ENCODE results near the gene MTUS2. TPM values are rescaled to one million over a fixed set of nuclear protein-coding genes. Genes with fewer than 3 reads are reported as not detected.

Gene MTUS2
- total RNA-seq, 1 donor from 2014 or later = 0.41 TPM

GRCh38 chr13:29529754-29530153 lies 709.6 kb downstream of the MTUS2 start:
- no peak overlapping the region for H3K4me3 ChIP-seq
- H3K9me3 ChIP-seq = no peaks in the 10 kb centered on the region
- no peak for ATAC-seq
- no peaks in the 10 kb centered on the region for H3K4me1 ChIP-seq
- H3K36me3 ChIP-seq = peaks cover 18% of the 10 kb centered on the region
- no peaks in the 10 kb centered on the region for H3K27me3 ChIP-seq
- intact Hi-C loops (cut with DNase I) = no loop called here
- DNase-seq = no peak
- TF ChIP-seq, protein P1, sequence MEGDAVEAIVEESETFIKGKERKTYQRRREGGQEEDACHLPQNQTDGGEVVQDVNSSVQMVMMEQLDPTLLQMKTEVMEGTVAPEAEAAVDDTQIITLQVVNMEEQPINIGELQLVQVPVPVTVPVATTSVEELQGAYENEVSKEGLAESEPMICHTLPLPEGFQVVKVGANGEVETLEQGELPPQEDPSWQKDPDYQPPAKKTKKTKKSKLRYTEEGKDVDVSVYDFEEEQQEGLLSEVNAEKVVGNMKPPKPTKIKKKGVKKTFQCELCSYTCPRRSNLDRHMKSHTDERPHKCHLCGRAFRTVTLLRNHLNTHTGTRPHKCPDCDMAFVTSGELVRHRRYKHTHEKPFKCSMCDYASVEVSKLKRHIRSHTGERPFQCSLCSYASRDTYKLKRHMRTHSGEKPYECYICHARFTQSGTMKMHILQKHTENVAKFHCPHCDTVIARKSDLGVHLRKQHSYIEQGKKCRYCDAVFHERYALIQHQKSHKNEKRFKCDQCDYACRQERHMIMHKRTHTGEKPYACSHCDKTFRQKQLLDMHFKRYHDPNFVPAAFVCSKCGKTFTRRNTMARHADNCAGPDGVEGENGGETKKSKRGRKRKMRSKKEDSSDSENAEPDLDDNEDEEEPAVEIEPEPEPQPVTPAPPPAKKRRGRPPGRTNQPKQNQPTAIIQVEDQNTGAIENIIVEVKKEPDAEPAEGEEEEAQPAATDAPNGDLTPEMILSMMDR (IDR thresholded peaks at IDR 0.05) = no peak
- no peak overlapping the region for H3K27ac ChIP-seq

DNA sequence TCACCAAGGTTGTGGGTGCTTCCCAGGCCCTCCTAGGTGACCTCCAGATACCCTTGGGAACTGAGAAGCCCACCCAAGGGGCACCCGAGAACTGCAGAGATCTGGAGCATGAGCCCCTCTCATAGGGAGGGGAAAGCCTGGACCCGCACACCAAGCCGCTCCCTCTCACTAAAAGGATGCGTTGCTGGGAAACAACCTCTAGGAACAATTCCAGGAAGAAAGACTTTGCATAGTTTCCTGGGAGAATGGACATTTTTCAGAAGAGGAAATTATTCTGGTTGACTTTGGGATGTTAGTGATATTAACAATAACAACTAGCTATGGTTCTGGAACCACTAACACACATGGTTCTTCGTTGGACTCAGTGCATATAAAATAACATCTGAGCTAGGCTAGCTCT lies 710.8 kb downstream of the MTUS2 start:
- no peak overlapping the region for H3K27ac ChIP-seq
- H3K4me1 ChIP-seq = no peaks in the 10 kb centered on the region
- no peaks in the 10 kb centered on the region for H3K27me3 ChIP-seq
- intact Hi-C loops (cut with DNase I) = no loop called here
- H3K36me3 ChIP-seq = peaks cover 24% of the 10 kb centered on the region
- TF ChIP-seq, protein P1 (IDR thresholded peaks at IDR 0.05) = no peak
- no peak for DNase-seq
- no peaks in the 10 kb centered on the region for H3K9me3 ChIP-seq
- no peak overlapping the region for H3K4me3 ChIP-seq
- no peak for ATAC-seq

DNA sequence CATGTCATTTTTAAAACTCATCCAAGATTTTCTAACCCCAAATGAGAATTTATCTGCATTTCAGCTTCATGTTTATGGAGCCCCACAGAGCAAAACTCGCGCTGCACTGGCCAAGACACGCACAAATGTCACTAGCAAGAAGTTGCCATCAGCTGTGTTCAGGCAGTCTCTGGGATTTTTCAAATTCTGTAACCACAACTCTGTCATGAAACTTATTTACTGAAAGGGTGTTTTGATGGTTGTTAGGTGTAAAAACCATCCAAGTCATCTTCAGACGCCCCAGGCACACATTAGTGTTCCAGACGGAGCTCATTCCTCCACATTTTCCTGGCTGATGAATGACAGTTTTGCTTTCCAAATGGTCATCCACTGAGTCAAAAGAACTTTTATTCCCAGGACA lies 712.0 kb downstream of the MTUS2 start:
- no peaks in the 10 kb centered on the region for H3K4me1 ChIP-seq
- no peak overlapping the region for H3K27ac ChIP-seq
- H3K27me3 ChIP-seq = no peaks in the 10 kb centered on the region
- ATAC-seq (no peak), DNase-seq (no peak)
- no peaks in the 10 kb centered on the region for H3K9me3 ChIP-seq
- H3K36me3 ChIP-seq = peaks cover 24% of the 10 kb centered on the region
- intact Hi-C loops (cut with DNase I) = no loop called here
- TF ChIP-seq, protein P1 (IDR thresholded peaks at IDR 0.05) = no peak
- no peak overlapping the region for H3K4me3 ChIP-seq

- DNase-seq (no peak), ATAC-seq (peak; percentile 78)
- Histone ChIP-seq H3K4me1 (no peaks in the 10 kb centered on the region), H3K27ac (no peak overlapping the region), H3K9me3 (no peaks in the 10 kb centered on the region), H3K4me3 (no peak overlapping the region), H3K36me3 (peaks cover 24% of the 10 kb centered on the region), H3K27me3 (no peaks in the 10 kb centered on the region)
- intact Hi-C loops (cut with DNase I) = no loop called here
- TF ChIP-seq, protein P1 (IDR thresholded peaks at IDR 0.05) = no peak
Observed at GRCh38 chr13:29532821-29533220, 712.7 kb downstream of the MTUS2 start.

- TF ChIP-seq, protein P1 (IDR thresholded peaks at IDR 0.05) = no peak
- DNase-seq = no peak
- H3K27ac ChIP-seq = no peak overlapping the region
- peaks cover 22% of the 10 kb centered on the region for H3K36me3 ChIP-seq
- intact Hi-C loops (cut with DNase I) = no loop called here
- no peaks in the 10 kb centered on the region for H3K4me1 ChIP-seq
- H3K27me3 ChIP-seq = no peaks in the 10 kb centered on the region
- no peak overlapping the region for H3K4me3 ChIP-seq
- no peak for ATAC-seq
- H3K9me3 ChIP-seq = no peaks in the 10 kb centered on the region
Observed at GRCh38 chr13:29534083-29534482, 713.9 kb downstream of the MTUS2 start.
